NCI-H748 (cell line): ENCODE measurements around the gene HNRNPH2.

Experiments
- DNase-seq: peaks from one replicate; lab custom pipeline; 2025; ENCODE audit not compliant: unreplicated experiment; lab: John Stamatoyannopoulos, UW

The HNRNPH2 gene

GRCh38 chrX:101407748-101408531 lies at the start of gene HNRNPH2, which contains the start of gene GLA:
Gene HNRNPH2 (plus strand): TSS chrX:101408222. CDS start chrX:101411989, 3,767 bp downstream.
Gene GLA (minus strand): TSS chrX:101407925. CDS start chrX:101407903, 22 bp downstream.
- DNase-seq: peak; percentile 98

GRCh38 chrX:101359966-101360365 lies 48.1 kb upstream of the HNRNPH2 start:
- DNase-seq: no peak

- no peak for DNase-seq
Observed at GRCh38 chrX:101360390-101360789, 47.6 kb upstream of the HNRNPH2 start.

- DNase-seq: no peak
Observed at GRCh38 chrX:101362116-101362515, 45.9 kb upstream of the HNRNPH2 start.

- no peak for DNase-seq
Observed at GRCh38 chrX:101362757-101363156, 45.3 kb upstream of the HNRNPH2 start.

GRCh38 chrX:101365301-101365795 lies 42.7 kb upstream of the HNRNPH2 start:
- DNase-seq: no peak

GRCh38 chrX:101368800-101369199 lies 39.2 kb upstream of the HNRNPH2 start:
- DNase-seq: no peak

GRCh38 chrX:101369687-101370086 lies 38.3 kb upstream of the HNRNPH2 start:
- DNase-seq: no peak

GRCh38 chrX:101370888-101371504 lies 37.0 kb upstream of the HNRNPH2 start:
- no peak for DNase-seq

GRCh38 chrX:101377547-101377946 lies 30.5 kb upstream of the HNRNPH2 start:
- no peak for DNase-seq

- DNase-seq: no peak
Observed at GRCh38 chrX:101383679-101384205, 24.3 kb upstream of the HNRNPH2 start.

- no peak for DNase-seq
Observed at GRCh38 chrX:101385026-101385684, 22.9 kb upstream of the HNRNPH2 start.

- no peak for DNase-seq
Observed at GRCh38 chrX:101385795-101386541, 22.1 kb upstream of the HNRNPH2 start, which contains the start of gene BTK. Gene BTK (minus strand): TSS chrX:101386191. CDS start chrX:101375284, 10,907 bp downstream.

GRCh38 chrX:101386542-101386885 lies 21.5 kb upstream of the HNRNPH2 start:
- DNase-seq: no peak

- DNase-seq: no peak
Observed at GRCh38 chrX:101388604-101389003, 19.4 kb upstream of the HNRNPH2 start.

GRCh38 chrX:101390664-101391525 lies 17.1 kb upstream of the HNRNPH2 start, which contains the start of gene RPL36A:
Gene RPL36A (plus strand): TSS chrX:101391011. CDS start chrX:101391044, 33 bp downstream.
- peak; percentile 95 for DNase-seq

GRCh38 chrX:101391831-101392230 lies 16.2 kb upstream of the HNRNPH2 start:
- no peak for DNase-seq

GRCh38 chrX:101393530-101394305 lies 14.3 kb upstream of the HNRNPH2 start:
- no peak for DNase-seq

GRCh38 chrX:101394372-101394771 lies 13.7 kb upstream of the HNRNPH2 start:
- DNase-seq: no peak
